IMR-90 (cell line): ENCODE results near the gene TM4SF1. TPM values are rescaled to one million over a fixed set of nuclear protein-coding genes. Genes with fewer than 3 reads are reported as not detected.

ENCODE experiments used
- ATAC-seq: fragments of 200-7000 bp; cut with Tn5 transposase; 2 replicates; pipeline ENCODE4 v1.9.1; 2020; ENCODE audit warnings: low read depth, mild to moderate bottlenecking, moderate library complexity
- BruUV-seq: library from RNA; stranded (reverse); fragments of 400-500 nt; replicated peaks from 2 replicates; lab custom pipeline; 2021; lab: Mats Ljungman, UMichigan
- CTCF ChIA-PET: fragments of 300-600 bp; formaldehyde crosslinking; extraction: SDS; loops from one replicate; lab custom pipeline; 2021; ENCODE audit warnings: antibody characterized with exemption; lab: Yijun Ruan, JAX
- POLR2A ChIA-PET: fragments of 300-600 bp; sonication (Branson Sonifier 250); formaldehyde crosslinking; loops from one replicate; lab custom pipeline; 2022; ENCODE audit warnings: antibody characterized with exemption; ENCODE audit not compliant: unreplicated experiment; lab: Charles Lee
- DNase-seq: peaks from one replicate; pipeline ENCODE4 v3.0.0; 2013
- H2AFZ ChIP-seq: replicated peaks from 2 replicates; pipeline ENCODE3; 2013; ENCODE audit warnings: low read length, mild to moderate bottlenecking; ENCODE audit not compliant: poor library complexity
- H2AK5ac ChIP-seq: 2 replicates; pipeline ENCODE4 v1.6.1; 2013; ENCODE audit warnings: low read depth, low read length, inconsistent platforms
- H2AK9ac ChIP-seq: replicated peaks from 2 replicates; pipeline ENCODE3; 2013; ENCODE audit warnings: mild to moderate bottlenecking, low read depth, low read length, moderate library complexity; ENCODE audit not compliant: poor library complexity
- H2BK120ac ChIP-seq: 2 replicates; pipeline ENCODE4 v1.6.1; 2013; ENCODE audit warnings: low read depth, low read length, inconsistent platforms
- H2BK15ac ChIP-seq: 3 replicates; pipeline ENCODE4 v1.6.1; 2013; ENCODE audit warnings: low read depth, low read length, inconsistent platforms
- H2BK20ac ChIP-seq: 2 replicates; pipeline ENCODE4 v1.6.1; 2013; ENCODE audit warnings: low read depth, mild to moderate bottlenecking, inconsistent platforms, low read length, moderate library complexity
- H2BK5ac ChIP-seq: 2 replicates; pipeline ENCODE4 v1.6.1; 2013; ENCODE audit warnings: mild to moderate bottlenecking, low read depth, low read length, inconsistent platforms; ENCODE audit not compliant: poor library complexity, severe bottlenecking
- H3K14ac ChIP-seq: replicated peaks from 2 replicates; pipeline ENCODE4 v1.6.1; 2013; ENCODE audit warnings: low read depth, low read length, inconsistent platforms
- H3K18ac ChIP-seq: 2 replicates; pipeline ENCODE4 v1.6.1; 2013; ENCODE audit warnings: low read depth, low read length, control low read depth
- H3K23ac ChIP-seq: 2 replicates; pipeline ENCODE4 v1.6.1; 2013; ENCODE audit warnings: low read depth, low read length, inconsistent platforms
- H3K27ac ChIP-seq: 2 replicates; pipeline ENCODE4 v1.5.1; 2013; ENCODE audit warnings: mild to moderate bottlenecking, control low read depth, low read length; ENCODE audit not compliant: insufficient read depth
- H3K27me3 ChIP-seq: 2 replicates; pipeline ENCODE4 v1.6.1; 2013; ENCODE audit warnings: low read length; ENCODE audit not compliant: control insufficient read depth, insufficient read depth
- H3K36me3 ChIP-seq: 2 replicates; pipeline ENCODE4 v1.6.1; 2013; ENCODE audit warnings: low read length, mixed read lengths; ENCODE audit not compliant: control insufficient read depth, insufficient read depth
- H3K4ac ChIP-seq: 2 replicates; pipeline ENCODE4 v1.6.1; 2013; ENCODE audit warnings: low read depth, low read length, inconsistent platforms
- H3K4me1 ChIP-seq: 2 replicates; pipeline ENCODE4 v1.6.1; 2013; ENCODE audit warnings: low read length, mixed read lengths; ENCODE audit not compliant: control insufficient read depth, insufficient read depth
- H3K4me2 ChIP-seq: 2 replicates; pipeline ENCODE4 v1.6.1; 2013; ENCODE audit warnings: low read depth, mild to moderate bottlenecking, control low read depth, low read length, moderate library complexity
- H3K4me3 ChIP-seq: 2 replicates; pipeline ENCODE4 v1.5.1; 2013; ENCODE audit warnings: low read depth, mild to moderate bottlenecking, control low read depth, low read length, moderate library complexity; ENCODE audit not compliant: insufficient read depth
- H3K56ac ChIP-seq: 2 replicates; pipeline ENCODE4 v1.6.1; 2013; ENCODE audit warnings: low read length, inconsistent platforms; ENCODE audit not compliant: insufficient read depth; ENCODE audit errors: extremely low read depth
- H3K79me1 ChIP-seq, 2 experiments: 2 replicates each; pipeline ENCODE4 v1.6.1; 2013; ENCODE audit warnings: low read length in 2 of 2, inconsistent platforms in 1 of 2, low read depth in 1 of 2
- H3K9ac ChIP-seq: 2 replicates; pipeline ENCODE4 v1.6.1; 2013; ENCODE audit warnings: low read depth, low read length, control low read depth
- H3K9me1 ChIP-seq: 2 replicates; pipeline ENCODE4 v1.6.1; 2013; ENCODE audit warnings: low read length, inconsistent platforms; ENCODE audit not compliant: insufficient read depth
- H3K9me3 ChIP-seq: 2 replicates; pipeline ENCODE4 v1.6.1; 2013; ENCODE audit warnings: low read length; ENCODE audit not compliant: control insufficient read depth, insufficient read depth
- H4K20me1 ChIP-seq: 2 replicates; pipeline ENCODE4 v1.6.1; 2013; ENCODE audit warnings: low read length, inconsistent platforms; ENCODE audit not compliant: insufficient read depth
- H4K5ac ChIP-seq: 2 replicates; pipeline ENCODE4 v1.6.1; 2013; ENCODE audit warnings: mild to moderate bottlenecking, low read depth, low read length, control low read depth
- H4K8ac ChIP-seq, 2 experiments: 2 replicates each; pipeline ENCODE4 v1.6.1; 2013; ENCODE audit warnings: low read depth in 2 of 2, low read length in 2 of 2, control low read depth in 1 of 2, inconsistent platforms in 1 of 2
- H4K91ac ChIP-seq: 2 replicates; pipeline ENCODE4 v1.6.1; 2013; ENCODE audit warnings: low read depth, low read length, inconsistent platforms; ENCODE audit not compliant: insufficient read depth
- CHD1 ChIP-seq: IDR thresholded peaks from 2 replicates; pipeline ENCODE4 v1.6.1; 2012; ENCODE audit warnings: low read depth, low read length, improper control_type of control experiment
- ELK1 ChIP-seq: fragments of 150-350 bp; IDR thresholded peaks from 2 replicates; pipeline ENCODE4 v1.6.1; 2016; ENCODE audit warnings: low read depth, mild to moderate bottlenecking, low read length, moderate library complexity, borderline replicate concordance
- MAFK ChIP-seq: IDR thresholded peaks from 2 replicates; pipeline ENCODE4 v1.6.1; 2012; ENCODE audit warnings: low read depth, low read length, improper control_type of control experiment
- POLR2A ChIP-seq: IDR thresholded peaks from 2 replicates; pipeline ENCODE4 v1.6.1; 2012; ENCODE audit warnings: mild to moderate bottlenecking, low read depth, low read length
- RAD21 ChIP-seq: IDR thresholded peaks from 2 replicates; pipeline ENCODE4 v1.6.1; 2012; ENCODE audit warnings: low read length, improper control_type of control experiment
- WGBS, 2 experiments: methylation state at CpG; one replicate each; pipeline versions ENCODE4 v1.1.5 to v1.1.7; 2013; ENCODE audit warnings: missing lambda C conversion rate in 2 of 2; ENCODE audit not compliant: insufficient read length in 1 of 2; ENCODE audit errors: extremely low coverage in 2 of 2; 5-methylcytosine and 5-hydroxymethylcytosine counted together
- dilution Hi-C: fragments of 300-500 bp; cut with HindIII; formaldehyde crosslinking; loops from one replicate; pipeline ENCODE4 v1.14.3; 2018; ENCODE audit warnings: low sequenced_read_pairs; ENCODE audit not compliant: unreplicated experiment
- in situ Hi-C: fragments of 300-500 bp; cut with MboI; formaldehyde crosslinking; loops from 3 replicates; pipeline ENCODE4 v1.14.3; 2019; ENCODE audit warnings: low sequenced_read_pairs, inconsistent platforms, mixed read lengths
- intact Hi-C: fragments of 100-400 bp; cut with micrococcal nuclease; formaldehyde crosslinking; loops from 2 replicates; pipeline ENCODE4 v1.10.0; 2022
- polyA plus RNA-seq, 3 experiments: library from polyadenylated mRNA; depleted of rRNA; stranded (reverse); fragments of >200 nt; gene quantifications; 2 replicates each; pipeline ENCODE4 v1.2.3, GENCODE V29; 2012; ENCODE audit warnings: low replicate concordance in 1 of 3
- total RNA-seq: library from RNA; depleted of rRNA; stranded (reverse); fragments of >200 nt; gene quantifications from 2 replicates; pipeline ENCODE4 v1.2.3, GENCODE V29; 2012

TM4SF1 gene
- total and polyA plus RNA-seq, 2 of the 4 experiments (the other 2 are of a cell fraction) = 232 to 302 TPM

GRCh38 chr3:149401926-149402310 is 24.5 kb upstream of the TM4SF1 start:
- Histone ChIP-seq H3K36me3 (no peaks in the 10 kb centered on the region), H2BK120ac (peak overlapping the region; percentile 94), H3K27me3 (no peaks in the 10 kb centered on the region), H2AK5ac (peak overlapping the region; percentile 91; the same call in 1 of the 2 replicates), H3K4ac (peak overlapping the region; percentile 87), H4K20me1 (no peaks in the 10 kb centered on the region), H3K56ac (peak overlapping the region; percentile 69), H4K8ac (peak overlapping the region; percentile 62 to 87; a peak in 3 of 4 replicates), H2BK20ac (peak overlapping the region; percentile 95), H3K4me2 (peak overlapping the region; percentile 4; the same call in 1 of the 2 replicates), H3K9ac (peak overlapping the region; percentile 17; the same call in 1 of the 2 replicates), H3K4me3 (no peak overlapping the region), H2BK15ac (peak overlapping the region; percentile 93; the same call in 2 of the 3 replicates), H4K5ac (peak overlapping the region; percentile 88), H2AFZ (no peak overlapping the region), H2AK9ac (no peak overlapping the region), H3K18ac (peak overlapping the region; percentile 96), H3K9me1 (no peaks in the 10 kb centered on the region), H3K14ac (peak overlapping the region; percentile 62), H3K27ac (peak overlapping the region; percentile 84), H3K4me1 (peaks cover 6% of the 10 kb centered on the region; the same call in 1 of the 2 replicates), H3K9me3 (no peaks in the 10 kb centered on the region), H2BK5ac (peak overlapping the region; percentile 98), H4K91ac (peak overlapping the region; percentile 95), H3K79me1 (no peaks in the 10 kb centered on the region), H3K23ac (peak overlapping the region; percentile 67)
- in situ Hi-C loops (no loop called here), intact Hi-C loops (no loop called here), dilution Hi-C loops (no loop called here)
- BruUV-seq = no TSS peak
- ChIA-PET CTCF (interaction anchor here (0.6 to 1.0 kb wide), 3 partner anchors 19 to 828 kb away, joined by 3 to 4 read pairs (median 3); no protein-coding TSS in a partner anchor), POLR2A (no interaction called here)
- no peak for TF ChIP-seq CHD1
- no peak for TF ChIP-seq POLR2A
- no peak for TF ChIP-seq RAD21
- no peak for TF ChIP-seq ELK1
- no peak for TF ChIP-seq MAFK
- peak; percentile 52 for ATAC-seq
- WGBS, 2 experiments = no CpG with 5 or more reads among the region's 2 CpGs
- DNase-seq = peak; percentile 48
